Panc1 (cell line): ENCODE results near the gene UCP3. TPM values are rescaled to one million over a fixed set of nuclear protein-coding genes. Genes with fewer than 3 reads are reported as not detected.

Experiments used
- ATAC-seq: fragments of 200-7000 bp; cut with Tn5 transposase; 2 replicates; pipeline ENCODE4 v1.9.1; 2020; ENCODE audit warnings: mild to moderate bottlenecking, moderate library complexity
- BruUV-seq: library from RNA; stranded (reverse); fragments of 400-500 nt; replicated peaks from 2 replicates; lab custom pipeline; 2021; lab: Mats Ljungman, UMichigan
- CTCF ChIA-PET: fragments of 300-600 bp; sonication (Branson Sonifier 250); formaldehyde crosslinking; loops from one replicate; lab custom pipeline; 2022; ENCODE audit warnings: antibody characterized with exemption; lab: Charles Lee
- POLR2A ChIA-PET: fragments of 300-600 bp; sonication (Branson Sonifier 250); formaldehyde crosslinking; loops from one replicate; lab custom pipeline; 2022; ENCODE audit warnings: antibody characterized with exemption; lab: Charles Lee
- DNase-seq: peaks from one replicate; pipeline ENCODE4 v3.0.0-alpha.2; 2010; ENCODE audit warnings: low read depth, low spot score
- H3K27ac ChIP-seq: 2 replicates; pipeline ENCODE4 v1.5.1; 2011; ENCODE audit warnings: mild to moderate bottlenecking, low read length, inconsistent platforms
- H3K27me3 ChIP-seq: fragments of 200-500 bp; sonication (Bioruptor generic); 2 replicates; pipeline ENCODE4 v1.6.0; 2014; ENCODE audit warnings: low read length, inconsistent platforms; ENCODE audit not compliant: control insufficient read depth, insufficient read depth
- H3K36me3 ChIP-seq: fragments of 200-500 bp; sonication (Bioruptor generic); 2 replicates; pipeline ENCODE4 v1.5.1; 2014; ENCODE audit warnings: inconsistent platforms, mild to moderate bottlenecking, low read length, moderate library complexity; ENCODE audit not compliant: control insufficient read depth, insufficient read depth
- H3K4me1 ChIP-seq: 2 replicates; pipeline ENCODE4 v1.5.1; 2011; ENCODE audit warnings: inconsistent platforms, mild to moderate bottlenecking, low read length, moderate library complexity; ENCODE audit not compliant: control insufficient read depth, insufficient read depth
- H3K4me3 ChIP-seq, 2 experiments: 2 replicates each; pipeline ENCODE4 v1.5.1; 2011 to 2012; ENCODE audit warnings: low read depth in 2 of 2, low read length in 2 of 2, mild to moderate bottlenecking in 2 of 2, inconsistent platforms in 1 of 2, moderate library complexity in 1 of 2
- H3K9me3 ChIP-seq: fragments of 200-500 bp; sonication (Bioruptor generic); 2 replicates; pipeline ENCODE4 v1.5.1; 2014; ENCODE audit warnings: low read depth, mild to moderate bottlenecking, inconsistent platforms, low read length, moderate library complexity; ENCODE audit not compliant: control insufficient read depth, insufficient read depth
- CTCF ChIP-seq: fragments of 450-650 bp; IDR thresholded peaks from 2 replicates; pipeline ENCODE4 v1.5.1; 2017; ENCODE audit warnings: mild to moderate bottlenecking
- POLR2AphosphoS5 ChIP-seq: IDR thresholded peaks from 2 replicates; pipeline ENCODE4 v1.6.1; 2012; ENCODE audit warnings: mild to moderate bottlenecking, low read depth, low read length, moderate library complexity
- REST ChIP-seq, 2 experiments: IDR thresholded peaks; 2 replicates each; pipeline ENCODE4 v1.6.1; 2011 to 2012; ENCODE audit warnings: low read depth in 2 of 2, control low read depth in 1 of 2, low read length in 1 of 2, mild to moderate bottlenecking in 1 of 2, moderate library complexity in 1 of 2; ENCODE audit not compliant: insufficient read depth in 1 of 2
- SIN3A ChIP-seq: IDR thresholded peaks from 2 replicates; pipeline ENCODE4 v1.6.1; 2012; ENCODE audit warnings: low read depth, mild to moderate bottlenecking, low read length, moderate library complexity, borderline replicate concordance; ENCODE audit not compliant: insufficient read depth
- TCF7L2 ChIP-seq: IDR thresholded peaks from 2 replicates; pipeline ENCODE4 v1.6.1; 2011; ENCODE audit warnings: mild to moderate bottlenecking, low read depth, low read length, inconsistent platforms
- in situ Hi-C: cut with HindIII; loops from 2 replicates; pipeline ENCODE4 v1.10.0; 2016; ENCODE audit warnings: low sequenced_read_pairs, low pct_unique_long_range_greater_than_20kb
- intact Hi-C: fragments of 100-400 bp; cut with micrococcal nuclease; formaldehyde crosslinking; loops from one replicate; pipeline ENCODE4 v1.10.0; 2022; ENCODE audit not compliant: unreplicated experiment
- total RNA-seq: library from RNA; stranded (reverse); gene quantifications from one replicate; pipeline ENCODE4 v1.2.1, GENCODE V29; 2021; ENCODE audit not compliant: unreplicated experiment

The UCP3 gene
- total RNA-seq, 1 experiment from 2014 or later = 0.46 TPM

- BruUV-seq = no TSS peak
- DNase-seq (no peak), ATAC-seq (no peak)
- intact Hi-C loops = no loop called here
- in situ Hi-C loops = no loop called here
- TF ChIP-seq TCF7L2 (no peak), SIN3A (no peak), POLR2AphosphoS5 (no peak), REST (IDR thresholded peaks at IDR 0.05; ENCODE audit: insufficient read depth in 1 of 2, low read depth in 2 of 2, low read length in 1 of 2) (no peak), CTCF (no peak)
- no peaks in the 10 kb centered on the region for H3K27me3 ChIP-seq
- H3K9me3 ChIP-seq = no peaks in the 10 kb centered on the region
- no peak overlapping the region for H3K27ac ChIP-seq
- H3K4me3 ChIP-seq = no peak overlapping the region
- peaks cover 9% of the 10 kb centered on the region; the same call in 1 of the 2 replicates for H3K36me3 ChIP-seq
- ChIA-PET CTCF (no interaction called here), POLR2A (no interaction called here)
- peaks cover 12% of the 10 kb centered on the region for H3K4me1 ChIP-seq
Observed at GRCh38 chr11:73976451-73977151, 32.3 kb downstream of the UCP3 start.

- TF ChIP-seq CTCF = no peak
- no peak for TF ChIP-seq POLR2AphosphoS5
- no peak for TF ChIP-seq SIN3A
- TF ChIP-seq TCF7L2 = no peak
- no peak for TF ChIP-seq REST (IDR thresholded peaks at IDR 0.05; ENCODE audit: insufficient read depth in 1 of 2, low read depth in 2 of 2, low read length in 1 of 2)
- no peaks in the 10 kb centered on the region for H3K27me3 ChIP-seq
- H3K4me1 ChIP-seq = peaks cover under 1% of the 10 kb centered on the region
- ChIA-PET POLR2A (no interaction called here), CTCF (no interaction called here)
- BruUV-seq = no TSS peak
- H3K9me3 ChIP-seq = no peaks in the 10 kb centered on the region
- DNase-seq (no peak), ATAC-seq (no peak)
- H3K36me3 ChIP-seq = peaks cover 8% of the 10 kb centered on the region; the same call in 1 of the 2 replicates
- in situ Hi-C loops = no loop called here
- H3K27ac ChIP-seq = no peak overlapping the region
- no peak overlapping the region for H3K4me3 ChIP-seq
- intact Hi-C loops = no loop called here
Observed at GRCh38 chr11:73975479-73975757, 33.5 kb downstream of the UCP3 start.
